Measurements from ENCODE around the gene DSC2.
"Not testable (repeated sequence)": the region's sequence is repeated elsewhere in the genome, so short reads cannot be mapped to it uniquely, and the experiment has no call there.

The DSC2 gene

GRCh38 chr18:31129398-31130115 is 27.3 kb upstream of the DSC2 start:
- TF ChIP-seq ZNF565 (CRISPR knock-in tag; conservative IDR thresholded peaks at IDR 0.05; ENCODE audit: low read depth) (no peak), ISL1 (CRISPR knock-in tag; IDR thresholded peaks at IDR 0.05) (no peak), GLIS3 (CRISPR knock-in tag; IDR thresholded peaks at IDR 0.05) (no peak), OSR1 (CRISPR knock-in tag; IDR thresholded peaks at IDR 0.05) (no peak)
- TF ChIP-seq, protein P1, sequence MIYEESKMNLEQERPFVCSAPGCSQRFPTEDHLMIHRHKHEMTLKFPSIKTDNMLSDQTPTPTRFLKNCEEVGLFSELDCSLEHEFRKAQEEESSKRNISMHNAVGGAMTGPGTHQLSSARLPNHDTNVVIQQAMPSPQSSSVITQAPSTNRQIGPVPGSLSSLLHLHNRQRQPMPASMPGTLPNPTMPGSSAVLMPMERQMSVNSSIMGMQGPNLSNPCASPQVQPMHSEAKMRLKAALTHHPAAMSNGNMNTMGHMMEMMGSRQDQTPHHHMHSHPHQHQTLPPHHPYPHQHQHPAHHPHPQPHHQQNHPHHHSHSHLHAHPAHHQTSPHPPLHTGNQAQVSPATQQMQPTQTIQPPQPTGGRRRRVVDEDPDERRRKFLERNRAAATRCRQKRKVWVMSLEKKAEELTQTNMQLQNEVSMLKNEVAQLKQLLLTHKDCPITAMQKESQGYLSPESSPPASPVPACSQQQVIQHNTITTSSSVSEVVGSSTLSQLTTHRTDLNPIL (CRISPR knock-in tag; IDR thresholded peaks at IDR 0.05; ENCODE audit: low read depth) = no peak
- ATAC-seq = no peak

- no peak for ATAC-seq
- TF ChIP-seq ZNF8 (CRISPR knock-in tag; IDR thresholded peaks at IDR 0.05) = no peak
- TF ChIP-seq SNAI2 (CRISPR knock-in tag; IDR thresholded peaks at IDR 0.05) = no peak
Measured at GRCh38 chr18:31125878-31126277, 23.7 kb upstream of the DSC2 start.

DNA sequence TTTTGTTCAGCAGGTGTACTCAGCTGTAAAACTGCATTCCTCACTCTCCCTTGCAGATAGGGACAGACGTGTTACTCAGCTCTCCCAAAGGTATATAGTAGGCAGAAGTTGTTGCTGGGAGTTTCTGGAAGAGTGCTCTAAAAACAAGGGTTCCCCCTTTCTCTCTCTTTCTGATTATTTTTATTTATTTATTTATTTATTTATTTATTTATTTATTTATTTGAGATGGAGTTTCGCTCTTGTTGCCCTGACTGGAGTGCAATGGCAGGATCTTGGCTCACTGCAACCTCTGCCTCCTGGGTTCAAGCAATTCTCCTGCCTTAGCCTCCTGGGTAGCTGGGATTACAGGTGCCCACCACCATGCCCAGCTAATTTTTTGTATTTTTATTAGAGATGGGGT is 20.9 kb upstream of the DSC2 start:
- not testable (repeated sequence) for ATAC-seq

GRCh38 chr18:31120594-31120993 is 18.4 kb upstream of the DSC2 start:
- TF ChIP-seq PATZ1 (CRISPR knock-in tag; IDR thresholded peaks at IDR 0.05; ENCODE audit: borderline replicate concordance) (no peak), ZNF565 (CRISPR knock-in tag; conservative IDR thresholded peaks at IDR 0.05; ENCODE audit: low read depth) (no peak), ZNF70 (CRISPR knock-in tag; IDR thresholded peaks at IDR 0.05) (no peak), BACH2 (CRISPR knock-in tag; IDR thresholded peaks at IDR 0.05; ENCODE audit: borderline replicate concordance) (no peak), POU6F1 (CRISPR knock-in tag; IDR thresholded peaks at IDR 0.05; ENCODE audit: borderline replicate concordance, low read depth) (no peak), ISL1 (CRISPR knock-in tag; IDR thresholded peaks at IDR 0.05) (no peak), ZFP30 (CRISPR knock-in tag; IDR thresholded peaks at IDR 0.05) (no peak)
- TF ChIP-seq, protein P2, sequence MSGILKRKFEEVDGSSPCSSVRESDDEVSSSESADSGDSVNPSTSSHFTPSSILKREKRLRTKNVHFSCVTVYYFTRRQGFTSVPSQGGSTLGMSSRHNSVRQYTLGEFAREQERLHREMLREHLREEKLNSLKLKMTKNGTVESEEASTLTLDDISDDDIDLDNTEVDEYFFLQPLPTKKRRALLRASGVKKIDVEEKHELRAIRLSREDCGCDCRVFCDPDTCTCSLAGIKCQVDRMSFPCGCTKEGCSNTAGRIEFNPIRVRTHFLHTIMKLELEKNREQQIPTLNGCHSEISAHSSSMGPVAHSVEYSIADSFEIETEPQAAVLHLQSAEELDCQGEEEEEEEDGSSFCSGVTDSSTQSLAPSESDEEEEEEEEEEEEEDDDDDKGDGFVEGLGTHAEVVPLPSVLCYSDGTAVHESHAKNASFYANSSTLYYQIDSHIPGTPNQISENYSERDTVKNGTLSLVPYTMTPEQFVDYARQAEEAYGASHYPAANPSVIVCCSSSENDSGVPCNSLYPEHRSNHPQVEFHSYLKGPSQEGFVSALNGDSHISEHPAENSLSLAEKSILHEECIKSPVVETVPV (CRISPR knock-in tag; IDR thresholded peaks at IDR 0.05) = no peak
- TF ChIP-seq, protein P1 (CRISPR knock-in tag; IDR thresholded peaks at IDR 0.05; ENCODE audit: low read depth) = no peak

GRCh38 chr18:31116853-31117595 is 14.8 kb upstream of the DSC2 start:
- no peak for ATAC-seq
- TF ChIP-seq TCF4 (CRISPR knock-in tag; IDR thresholded peaks at IDR 0.05; ENCODE audit: borderline replicate concordance) = no peak
- no peak for TF ChIP-seq ZNF565 (CRISPR knock-in tag; conservative IDR thresholded peaks at IDR 0.05; ENCODE audit: low read depth)
- TF ChIP-seq CSDC2 (CRISPR knock-in tag; IDR thresholded peaks at IDR 0.05) = no peak
- TF ChIP-seq TSHZ2 (CRISPR knock-in tag; IDR thresholded peaks at IDR 0.05) = no peak
- no peak for TF ChIP-seq RARB (CRISPR knock-in tag; IDR thresholded peaks at IDR 0.05)
- TF ChIP-seq ZC3H10 (CRISPR knock-in tag; IDR thresholded peaks at IDR 0.05) = no peak
- TF ChIP-seq PATZ1 (CRISPR knock-in tag; IDR thresholded peaks at IDR 0.05; ENCODE audit: borderline replicate concordance) = no peak
- TF ChIP-seq POU6F1 (CRISPR knock-in tag; IDR thresholded peaks at IDR 0.05; ENCODE audit: borderline replicate concordance, low read depth) = no peak

More at GRCh38 chr18:31120594-31120993, 18.4 kb upstream of the DSC2 start:
- ATAC-seq = no peak

Measured in SK-N-SH treated with all-trans-retinoic acid at 6 μM for 48 hours (cell line).